PC-3 (cell line): ENCODE results near the gene MAD1L1. TPM values are rescaled to one million over a fixed set of nuclear protein-coding genes. Genes with fewer than 3 reads are reported as not detected.

Source experiments
- ATAC-seq: fragments of 200-7000 bp; cut with Tn5 transposase; 2 replicates; pipeline ENCODE4 v1.9.1; 2020; ENCODE audit warnings: mild to moderate bottlenecking, moderate library complexity
- BruUV-seq: library from RNA; stranded (reverse); fragments of 400-500 nt; replicated peaks from 2 replicates; lab custom pipeline; 2021; lab: Mats Ljungman, UMichigan
- CTCF ChIA-PET: fragments of 300-600 bp; sonication (Branson Sonifier 250); formaldehyde crosslinking; loops from one replicate; lab custom pipeline; 2022; ENCODE audit warnings: antibody characterized with exemption; lab: Charles Lee
- POLR2A ChIA-PET: fragments of 300-600 bp; sonication (Branson Sonifier 250); formaldehyde crosslinking; loops from one replicate; lab custom pipeline; 2022; ENCODE audit warnings: antibody characterized with exemption; ENCODE audit not compliant: unreplicated experiment; lab: Charles Lee
- DNase-seq: peaks from one replicate; pipeline ENCODE4 v3.0.0-alpha.2; 2015
- H2AFZ ChIP-seq: fragments of 300-600 bp; sonication (generic); 2 replicates; pipeline ENCODE4 v1.6.0; 2016; ENCODE audit warnings: antibody characterized with exemption, low read length
- H3F3A ChIP-seq: fragments of 300-600 bp; sonication (generic); one replicate; pipeline ENCODE4 v1.6.0; 2017; ENCODE audit warnings: antibody characterized with exemption, low read length, control low read depth, mild to moderate bottlenecking; ENCODE audit not compliant: unreplicated experiment
- H3K27ac ChIP-seq: fragments of 300-600 bp; sonication (generic); 2 replicates; pipeline ENCODE4 v1.5.1; 2016; ENCODE audit warnings: mild to moderate bottlenecking, low read length
- H3K27me3 ChIP-seq: fragments of 300-600 bp; sonication (generic); 2 replicates; pipeline ENCODE4 v1.6.1; 2016; ENCODE audit warnings: low read length, mixed read lengths
- H3K36me3 ChIP-seq: fragments of 300-600 bp; sonication (generic); 2 replicates; pipeline ENCODE4 v1.6.1; 2016; ENCODE audit warnings: low read depth, mixed run types, low read length, mixed read lengths
- H3K4me1 ChIP-seq: fragments of 300-600 bp; sonication (generic); 2 replicates; pipeline ENCODE4 v1.5.1; 2016; ENCODE audit warnings: low read length; ENCODE audit not compliant: insufficient read depth
- H3K4me2 ChIP-seq: fragments of 300-600 bp; sonication (generic); 2 replicates; pipeline ENCODE4 v1.6.0; 2016; ENCODE audit warnings: low read length
- H3K4me3 ChIP-seq: fragments of 300-600 bp; sonication (generic); 2 replicates; pipeline ENCODE4 v1.5.1; 2016; ENCODE audit warnings: mild to moderate bottlenecking, low read length, mixed read lengths
- H3K79me2 ChIP-seq: fragments of 300-600 bp; sonication (generic); 2 replicates; pipeline ENCODE4 v1.6.1; 2017; ENCODE audit warnings: low read length, mixed read lengths
- H3K9ac ChIP-seq: fragments of 300-600 bp; sonication (generic); 2 replicates; pipeline ENCODE4 v1.6.0; 2016; ENCODE audit warnings: mild to moderate bottlenecking, low read length
- H3K9me2 ChIP-seq: fragments of 300-600 bp; sonication (generic); replicated peaks from 2 replicates; pipeline ENCODE4 v1.6.1; 2016; ENCODE audit warnings: mixed run types, low read length, mixed read lengths
- H3K9me3 ChIP-seq: fragments of 300-600 bp; sonication (generic); 2 replicates; pipeline ENCODE4 v1.6.1; 2016; ENCODE audit warnings: low read length, mixed read lengths
- H4K20me1 ChIP-seq: fragments of 300-600 bp; sonication (generic); 2 replicates; pipeline ENCODE4 v1.6.1; 2016; ENCODE audit warnings: low read length, mixed read lengths
- CTCF ChIP-seq: fragments of 300-600 bp; sonication (generic); conservative IDR thresholded peaks from 2 replicates; pipeline ENCODE4 v1.5.1; 2017; ENCODE audit warnings: antibody characterized with exemption, low read depth, mild to moderate bottlenecking, low read length
- EZH2 ChIP-seq: fragments of 300-600 bp; sonication (generic); IDR thresholded peaks from one replicate; pipeline ENCODE4 v1.6.1; 2017; ENCODE audit warnings: antibody characterized with exemption, mild to moderate bottlenecking, low read length; ENCODE audit not compliant: unreplicated experiment
- EZH2phosphoT487 ChIP-seq: fragments of 300-600 bp; sonication (generic); IDR thresholded peaks from 2 replicates; pipeline ENCODE4 v1.6.1; 2018; ENCODE audit warnings: mild to moderate bottlenecking, antibody characterized with exemption, low read length, borderline replicate concordance
- intact Hi-C: fragments of 100-400 bp; cut with micrococcal nuclease; formaldehyde crosslinking; loops from 2 replicates; pipeline ENCODE4 v1.9.0; 2023
- total RNA-seq: library from RNA; depleted of rRNA; stranded (reverse); fragments of >200 nt; gene quantifications from 2 replicates; pipeline ENCODE4 v1.2.3, GENCODE V29; 2014

Gene MAD1L1
- total RNA-seq, 1 experiment from 2014 or later = 88.4 TPM

- no peaks in the 10 kb centered on the region for H3K9me3 ChIP-seq
- H4K20me1 ChIP-seq = no peaks in the 10 kb centered on the region
- H3K79me2 ChIP-seq = no peaks in the 10 kb centered on the region
- no peak for ATAC-seq
- intact Hi-C loops = no loop called here
- no peaks in the 10 kb centered on the region for H3F3A ChIP-seq
- H3K4me1 ChIP-seq = no peaks in the 10 kb centered on the region
- no peak for DNase-seq
- H3K36me3 ChIP-seq = no peaks in the 10 kb centered on the region
- no peaks in the 10 kb centered on the region for H3K9me2 ChIP-seq
- no peak overlapping the region for H3K9ac ChIP-seq
- no peak overlapping the region for H3K4me3 ChIP-seq
- no peak overlapping the region for H3K4me2 ChIP-seq
- no peaks in the 10 kb centered on the region for H3K27me3 ChIP-seq
- POLR2A ChIA-PET = no interaction called here
- CTCF ChIA-PET = no interaction called here
- H2AFZ ChIP-seq = no peak overlapping the region
- BruUV-seq = no TSS peak
- no peak overlapping the region for H3K27ac ChIP-seq
- TF ChIP-seq CTCF = no peak
- no peak for TF ChIP-seq EZH2phosphoT487
- no peak for TF ChIP-seq EZH2
Measured at GRCh38 chr7:1853986-1854865, 378.5 kb downstream of the MAD1L1 start.

DNA sequence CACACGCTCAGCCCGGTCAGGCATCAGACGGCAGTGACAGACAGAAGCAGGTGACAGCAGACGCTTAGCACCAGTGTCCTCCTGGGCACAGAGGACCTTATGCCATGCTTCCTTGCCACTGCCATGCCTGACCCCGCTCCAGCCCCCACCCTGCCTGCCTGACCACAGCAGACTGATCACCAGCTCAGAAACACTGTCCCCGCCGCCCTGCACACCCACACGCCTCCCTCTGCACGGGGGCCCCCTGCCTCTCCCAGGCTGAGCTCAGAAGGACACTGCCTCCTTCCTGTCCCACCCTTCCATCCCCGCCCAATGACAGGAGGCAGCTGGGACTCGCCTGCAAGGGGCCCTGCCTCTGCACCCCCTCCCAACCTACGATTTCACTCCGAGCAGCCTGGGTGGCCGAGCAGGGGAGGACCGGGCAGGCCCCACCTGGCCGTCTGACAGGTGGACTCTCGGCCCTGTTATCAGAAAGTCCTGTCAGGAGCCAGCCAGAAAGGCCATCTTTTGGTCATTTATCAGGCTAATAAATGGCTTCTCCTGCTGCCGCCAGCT is 379.2 kb downstream of the MAD1L1 start:
- Histone ChIP-seq H3K4me2 (no peak overlapping the region), H3K27ac (no peak overlapping the region), H3F3A (no peaks in the 10 kb centered on the region), H3K9me3 (no peaks in the 10 kb centered on the region), H3K4me1 (no peaks in the 10 kb centered on the region), H3K4me3 (no peak overlapping the region), H3K27me3 (no peaks in the 10 kb centered on the region), H3K36me3 (no peaks in the 10 kb centered on the region), H3K79me2 (no peaks in the 10 kb centered on the region), H3K9me2 (no peaks in the 10 kb centered on the region), H3K9ac (no peak overlapping the region), H2AFZ (no peak overlapping the region), H4K20me1 (no peaks in the 10 kb centered on the region)
- ATAC-seq (no peak), DNase-seq (no peak)
- BruUV-seq = no TSS peak
- intact Hi-C loops = no loop called here
- CTCF ChIA-PET = no interaction called here
- POLR2A ChIA-PET = no interaction called here
- TF ChIP-seq CTCF (no peak), EZH2phosphoT487 (no peak), EZH2 (no peak)
